Rectal smooth muscle tissue (tissue), 1 donor: ENCODE results near the gene ERAL1.

Experiments
- H3K27ac ChIP-seq: one replicate; pipeline ENCODE4 v1.7.0; 2013; ENCODE audit warnings: low read depth, low read length, inconsistent platforms
- H3K27me3 ChIP-seq: one replicate; pipeline ENCODE4 v1.7.0; 2013; ENCODE audit warnings: low read length; ENCODE audit not compliant: control insufficient read depth, insufficient read depth
- H3K36me3 ChIP-seq: one replicate; pipeline ENCODE4 v1.7.0; 2013; ENCODE audit warnings: low read length; ENCODE audit not compliant: control insufficient read depth, insufficient read depth
- H3K4me1 ChIP-seq: one replicate; pipeline ENCODE4 v1.7.0; 2013; ENCODE audit warnings: low read length; ENCODE audit not compliant: control insufficient read depth, insufficient read depth
- H3K4me3 ChIP-seq: one replicate; pipeline ENCODE4 v1.7.0; 2013; ENCODE audit warnings: low read length
- H3K9ac ChIP-seq: one replicate; pipeline ENCODE4 v1.7.0; 2013; ENCODE audit warnings: low read length

ERAL1 gene

DNA sequence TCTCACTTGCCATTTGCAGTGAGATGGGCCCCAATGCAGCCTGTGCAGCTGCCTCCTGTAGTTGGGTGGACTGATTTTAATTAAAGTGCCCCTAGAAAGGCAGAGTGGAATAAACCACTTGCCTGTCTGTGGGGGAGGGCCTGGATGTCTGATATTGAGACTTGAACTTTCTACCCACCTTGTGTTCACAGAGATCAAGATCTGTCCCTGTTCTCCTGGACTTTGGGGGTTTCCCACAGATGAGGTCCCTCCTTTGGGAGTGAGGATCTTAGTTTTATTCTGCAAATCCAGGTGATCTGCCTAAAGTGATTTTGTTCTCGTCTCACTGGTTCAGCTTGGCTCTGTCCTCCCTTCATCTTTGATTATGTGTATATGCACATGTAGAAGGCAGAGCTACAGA is 55.7 kb downstream of the ERAL1 start:
- Histone ChIP-seq H3K36me3 (peaks cover 82% of the 10 kb centered on the region), H3K4me3 (no peak overlapping the region), H3K27ac (no peak overlapping the region), H3K4me1 (peaks cover 25% of the 10 kb centered on the region), H3K27me3 (no peaks in the 10 kb centered on the region), H3K9ac (no peak overlapping the region)
